Measurements from ENCODE around the gene FITM2.
A peak's percentile ranks its signal among the peaks of the same experiment; 100 is the strongest.
"Not testable (repeated sequence)": the region's sequence is repeated elsewhere in the genome, so short reads cannot be mapped to it uniquely, and the experiment has no call there.

Gene FITM2

GRCh38 chr20:44331201-44331600 is 20.2 kb upstream of the FITM2 start:
- DNase-seq, result no peak

GRCh38 chr20:44328428-44328827 is 17.4 kb upstream of the FITM2 start:
- DNase-seq, result no peak

GRCh38 chr20:44327748-44328147 is 16.7 kb upstream of the FITM2 start:
- DNase-seq, result not testable (repeated sequence)

- no peak for DNase-seq
These were observed 15.6 kb upstream of the FITM2 start for GRCh38 chr20:44326391-44327159.

GRCh38 chr20:44324343-44324742 is 13.3 kb upstream of the FITM2 start:
- DNase-seq, result no peak

GRCh38 chr20:44319839-44320422 is 8.9 kb upstream of the FITM2 start:
- DNase-seq, result no peak

GRCh38 chr20:44314870-44315269 is 3.9 kb upstream of the FITM2 start:
- peak in 1 of 2 experiments; percentile 11 for DNase-seq

GRCh38 chr20:44309763-44310663 is 989 bp downstream of the FITM2 start:
- no peak for DNase-seq

GRCh38 chr20:44306927-44307326 is 4.1 kb downstream of the FITM2 start:
- no peak for DNase-seq

GRCh38 chr20:44304383-44304782 is 6.6 kb downstream of the FITM2 start:
- DNase-seq, result no peak

- no peak for DNase-seq
These were observed 8.3 kb downstream of the FITM2 start for GRCh38 chr20:44302736-44303135.

GRCh38 chr20:44302026-44302669 is 8.9 kb downstream of the FITM2 start:
- DNase-seq, result no peak

GRCh38 chr20:44301285-44301684 is 9.7 kb downstream of the FITM2 start:
- DNase-seq, result no peak

- DNase-seq, result not testable (repeated sequence)
These were observed 11.9 kb downstream of the FITM2 start for GRCh38 chr20:44299011-44299535.

GRCh38 chr20:44297721-44298120 is 13.3 kb downstream of the FITM2 start:
- no peak for DNase-seq

- no peak for DNase-seq
These were observed 15.0 kb downstream of the FITM2 start for GRCh38 chr20:44296011-44296410.

GRCh38 chr20:44291754-44292153 is 19.2 kb downstream of the FITM2 start:
- DNase-seq, result no peak

GRCh38 chr20:44288252-44288651 is 22.8 kb downstream of the FITM2 start:
- DNase-seq, result no peak

- no peak for DNase-seq
These were observed 23.5 kb downstream of the FITM2 start for GRCh38 chr20:44287272-44288097.

- no peak for DNase-seq
These were observed 27.0 kb downstream of the FITM2 start for GRCh38 chr20:44284032-44284431.

- no peak for DNase-seq
These were observed 28.8 kb downstream of the FITM2 start for GRCh38 chr20:44282192-44282591.

GRCh38 chr20:44280387-44280786 is 30.6 kb downstream of the FITM2 start:
- DNase-seq, result no peak
